Activated T-cell treated with anti-CD3 and anti-CD28 coated beads for 48 hours (primary cell): ENCODE data around the gene TGM3.

Experiments used
- DNase-seq: peaks from one replicate; pipeline ENCODE4 v3.0.0-alpha.2; 2020; ENCODE audit warnings: low read depth

TGM3 gene

GRCh38 chr20:2379511-2380229 is 83.9 kb downstream of the TGM3 start:
- DNase-seq = no peak

GRCh38 chr20:2380601-2381000 is 84.8 kb downstream of the TGM3 start, which contains the start of gene TGM6:
Gene TGM6 (plus strand): TSS chr20:2380901. CDS start chr20:2380969, 68 bp downstream.
- DNase-seq = no peak

- no peak for DNase-seq
These were observed 85.5 kb downstream of the TGM3 start for GRCh38 chr20:2381303-2381702.

- no peak for DNase-seq
These were observed 87.0 kb downstream of the TGM3 start for GRCh38 chr20:2382833-2383232.

- no peak for DNase-seq
These were observed 89.2 kb downstream of the TGM3 start for GRCh38 chr20:2385026-2385425.

- DNase-seq = no peak
These were observed 89.7 kb downstream of the TGM3 start for GRCh38 chr20:2385496-2385895.

- no peak for DNase-seq
These were observed 90.8 kb downstream of the TGM3 start for GRCh38 chr20:2386516-2387179.

GRCh38 chr20:2387180-2387577 is 91.4 kb downstream of the TGM3 start:
- peak; percentile 57 for DNase-seq

- DNase-seq = no peak
These were observed 91.8 kb downstream of the TGM3 start for GRCh38 chr20:2387580-2387979.
